ENCODE measurements around the gene PRRX2. TPM values are rescaled to one million over a fixed set of nuclear protein-coding genes. Genes with fewer than 3 reads are reported as not detected.
A peak's percentile ranks its signal among the peaks of the same experiment; 100 is the strongest.

The PRRX2 gene
- total and polyA plus RNA-seq, 12 donors, result 0.21 to 3.0 (median 0.45) TPM

- intact Hi-C loops (cut with DNase I), result no loop called here
- WGBS, 2 donors, result 60 to 73% methylated on average over 6 of the region's 6 CpGs
- H3K27ac ChIP-seq, result no peak overlapping the region
- H3K4me3 ChIP-seq, result no peak overlapping the region
- H3K9me3 ChIP-seq, result no peaks in the 10 kb centered on the region
- ATAC-seq, result no peak
- peaks cover 0 to 33% (median 3%) of the 10 kb centered on the region in 7 donors for H3K27me3 ChIP-seq
- no peak for DNase-seq
- peaks cover 0 to 4% (median 0%) of the 10 kb centered on the region in 9 donors for H3K36me3 ChIP-seq
- no peak for TF ChIP-seq CTCF (IDR thresholded peaks at IDR 0.05)
- peaks cover 18 to 50% (median 37%) of the 10 kb centered on the region in 9 donors for H3K4me1 ChIP-seq
Measured at GRCh38 chr9:129623331-129623730, 42.1 kb upstream of the PRRX2 start.

GRCh38 chr9:129624168-129624759, 41.2 kb upstream of the PRRX2 start:
- ATAC-seq (no peak), DNase-seq (peak in 1 of 2 donors; percentile 65)
- Histone ChIP-seq H3K4me1 (peaks cover 18 to 59% (median 46%) of the 10 kb centered on the region in 9 donors), H3K4me3 (no peak overlapping the region), H3K36me3 (peaks cover 0 to 6% (median 0%) of the 10 kb centered on the region in 9 donors), H3K27me3 (peaks cover 0 to 28% (median 3%) of the 10 kb centered on the region in 7 donors), H3K9me3 (no peaks in the 10 kb centered on the region), H3K27ac (peak overlapping the region in 1 of 10 donors; percentile 98)
- 41 to 42% methylated on average over 12 of the region's 12 CpGs for WGBS, 2 donors
- intact Hi-C loops (cut with DNase I), result no loop called here
- TF ChIP-seq CTCF (IDR thresholded peaks at IDR 0.05), result peak; percentile 50 to 84 (median 71)

GRCh38 chr9:129624947-129625346, 40.5 kb upstream of the PRRX2 start:
- no peak for ATAC-seq
- Histone ChIP-seq H3K36me3 (peaks cover 0 to 13% (median 0%) of the 10 kb centered on the region in 9 donors), H3K27me3 (peaks cover 0 to 21% (median 3%) of the 10 kb centered on the region in 7 donors), H3K27ac (peak overlapping the region in 2 of 10 donors; percentile 94 to 98), H3K4me3 (peak overlapping the region in 1 of 10 donors; percentile 86), H3K9me3 (no peaks in the 10 kb centered on the region), H3K4me1 (peaks cover 18 to 57% (median 47%) of the 10 kb centered on the region in 9 donors)
- DNase-seq, result no peak
- intact Hi-C loops (cut with DNase I), result loop anchor here in 2 of 10 donors (5.0 kb wide), 2 partner anchors 488 to 938 kb away; partner anchors contain the start of gene SET (in 1 of the 2)
- 38 to 47% methylated on average over 9 of the region's 9 CpGs for WGBS, 2 donors
- no peak for TF ChIP-seq CTCF (IDR thresholded peaks at IDR 0.05)

GRCh38 chr9:129626079-129626624, 39.3 kb upstream of the PRRX2 start, which contains the start of gene NTMT1:
NTMT1 (plus strand) TSS chr9:129626163; CDS start chr9:129632704, 6,541 bp downstream.
- 0 to 1% methylated on average over 51 to 55 of the region's 55 CpGs for WGBS, 2 donors
- H3K27ac ChIP-seq, result peak within 1 kb of the TSS; percentile 79 to 98 (median 94)
- peak; percentile 91 to 95 (median 94) for ATAC-seq
- no peaks in the 10 kb centered on the region for H3K9me3 ChIP-seq
- peaks cover 0 to 20% (median 0%) of the 10 kb centered on the region in 9 donors for H3K36me3 ChIP-seq
- no peak for TF ChIP-seq CTCF (IDR thresholded peaks at IDR 0.05)
- peaks cover 19 to 61% (median 53%) of the 10 kb centered on the region in 9 donors for H3K4me1 ChIP-seq
- H3K4me3 ChIP-seq, result peak within 1 kb of the TSS; percentile 58 to 90 (median 79)
- peak; percentile 85 to 90 for DNase-seq
- intact Hi-C loops (cut with DNase I), result loop anchor here in 2 of 10 donors (5.0 kb wide), 2 partner anchors 489 to 939 kb away; partner anchors contain the start of gene SET (in 1 of the 2)
- H3K27me3 ChIP-seq, result peaks cover 0 to 9% (median 0%) of the 10 kb centered on the region in 7 donors
